ENCODE results near the gene ATP8A2. TPM values are rescaled to one million over a fixed set of nuclear protein-coding genes. Genes with fewer than 3 reads are reported as not detected.

Gene ATP8A2
- total and polyA plus RNA-seq, 9 of the 15 experiments (the other 6 are each of a cell fraction or from before 2014, with no cell fraction given): under 0.01 to 0.33 (median 0.06) TPM; not detected in 4

DNA sequence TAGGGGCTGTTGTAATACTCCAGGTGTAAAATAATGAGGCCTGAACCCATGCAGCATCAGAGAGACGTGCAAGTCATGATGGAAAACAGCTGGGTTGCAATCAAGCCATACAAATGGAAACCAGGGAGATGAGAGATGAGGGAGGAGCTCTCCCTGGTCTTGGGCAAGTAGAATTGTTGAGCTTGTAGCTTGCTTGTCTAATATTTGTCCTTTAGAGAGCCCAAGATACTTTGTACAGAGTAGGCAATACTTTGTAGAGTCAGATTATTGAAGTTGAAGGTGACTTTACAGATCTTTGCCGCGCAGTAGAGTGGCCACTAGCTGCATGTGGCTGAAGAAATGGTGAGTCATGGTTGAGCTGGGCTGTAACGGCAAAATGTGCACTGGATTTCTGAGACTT is 8.3 kb downstream of the ATP8A2 start (continued):
- TF ChIP-seq, protein P1, sequence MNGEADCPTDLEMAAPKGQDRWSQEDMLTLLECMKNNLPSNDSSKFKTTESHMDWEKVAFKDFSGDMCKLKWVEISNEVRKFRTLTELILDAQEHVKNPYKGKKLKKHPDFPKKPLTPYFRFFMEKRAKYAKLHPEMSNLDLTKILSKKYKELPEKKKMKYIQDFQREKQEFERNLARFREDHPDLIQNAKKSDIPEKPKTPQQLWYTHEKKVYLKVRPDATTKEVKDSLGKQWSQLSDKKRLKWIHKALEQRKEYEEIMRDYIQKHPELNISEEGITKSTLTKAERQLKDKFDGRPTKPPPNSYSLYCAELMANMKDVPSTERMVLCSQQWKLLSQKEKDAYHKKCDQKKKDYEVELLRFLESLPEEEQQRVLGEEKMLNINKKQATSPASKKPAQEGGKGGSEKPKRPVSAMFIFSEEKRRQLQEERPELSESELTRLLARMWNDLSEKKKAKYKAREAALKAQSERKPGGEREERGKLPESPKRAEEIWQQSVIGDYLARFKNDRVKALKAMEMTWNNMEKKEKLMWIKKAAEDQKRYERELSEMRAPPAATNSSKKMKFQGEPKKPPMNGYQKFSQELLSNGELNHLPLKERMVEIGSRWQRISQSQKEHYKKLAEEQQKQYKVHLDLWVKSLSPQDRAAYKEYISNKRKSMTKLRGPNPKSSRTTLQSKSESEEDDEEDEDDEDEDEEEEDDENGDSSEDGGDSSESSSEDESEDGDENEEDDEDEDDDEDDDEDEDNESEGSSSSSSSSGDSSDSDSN (IDR thresholded peaks at IDR 0.05; ENCODE audit: borderline replicate concordance in 1 of 2, low read depth in 2 of 2, low read length in 2 of 2): no peak
- TF ChIP-seq CBX1 (IDR thresholded peaks at IDR 0.05; ENCODE audit: low read depth): no peak
- no peak for TF ChIP-seq SREBF1 (IDR thresholded peaks at IDR 0.05; ENCODE audit: borderline replicate concordance, low read depth, low read length)
- TF ChIP-seq, protein P2, sequence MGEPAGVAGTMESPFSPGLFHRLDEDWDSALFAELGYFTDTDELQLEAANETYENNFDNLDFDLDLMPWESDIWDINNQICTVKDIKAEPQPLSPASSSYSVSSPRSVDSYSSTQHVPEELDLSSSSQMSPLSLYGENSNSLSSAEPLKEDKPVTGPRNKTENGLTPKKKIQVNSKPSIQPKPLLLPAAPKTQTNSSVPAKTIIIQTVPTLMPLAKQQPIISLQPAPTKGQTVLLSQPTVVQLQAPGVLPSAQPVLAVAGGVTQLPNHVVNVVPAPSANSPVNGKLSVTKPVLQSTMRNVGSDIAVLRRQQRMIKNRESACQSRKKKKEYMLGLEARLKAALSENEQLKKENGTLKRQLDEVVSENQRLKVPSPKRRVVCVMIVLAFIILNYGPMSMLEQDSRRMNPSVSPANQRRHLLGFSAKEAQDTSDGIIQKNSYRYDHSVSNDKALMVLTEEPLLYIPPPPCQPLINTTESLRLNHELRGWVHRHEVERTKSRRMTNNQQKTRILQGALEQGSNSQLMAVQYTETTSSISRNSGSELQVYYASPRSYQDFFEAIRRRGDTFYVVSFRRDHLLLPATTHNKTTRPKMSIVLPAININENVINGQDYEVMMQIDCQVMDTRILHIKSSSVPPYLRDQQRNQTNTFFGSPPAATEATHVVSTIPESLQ (CRISPR knock-in tag; IDR thresholded peaks at IDR 0.05): no peak
- no peak for TF ChIP-seq MYNN (IDR thresholded peaks at IDR 0.05)
- no peak for TF ChIP-seq MYNN (CRISPR knock-in tag; IDR thresholded peaks at IDR 0.05)
- TF ChIP-seq NFRKB (IDR thresholded peaks at IDR 0.05; ENCODE audit: low read depth): 0 out of 2 replicates have a peak, but pooled peaks have one; percentile 49
- TF ChIP-seq ZKSCAN1 (IDR thresholded peaks at IDR 0.05; ENCODE audit: low read depth, low read length): no peak
- TF ChIP-seq EP400 (IDR thresholded peaks at IDR 0.05): peak; percentile 71
- TF ChIP-seq FOXA1 (IDR thresholded peaks at IDR 0.05; ENCODE audit: borderline replicate concordance): no peak
- no peak for TF ChIP-seq ILF3 (IDR thresholded peaks at IDR 0.05; ENCODE audit: borderline replicate concordance)
- TF ChIP-seq HLTF (IDR thresholded peaks at IDR 0.05): no peak
- TF ChIP-seq, protein P3, sequence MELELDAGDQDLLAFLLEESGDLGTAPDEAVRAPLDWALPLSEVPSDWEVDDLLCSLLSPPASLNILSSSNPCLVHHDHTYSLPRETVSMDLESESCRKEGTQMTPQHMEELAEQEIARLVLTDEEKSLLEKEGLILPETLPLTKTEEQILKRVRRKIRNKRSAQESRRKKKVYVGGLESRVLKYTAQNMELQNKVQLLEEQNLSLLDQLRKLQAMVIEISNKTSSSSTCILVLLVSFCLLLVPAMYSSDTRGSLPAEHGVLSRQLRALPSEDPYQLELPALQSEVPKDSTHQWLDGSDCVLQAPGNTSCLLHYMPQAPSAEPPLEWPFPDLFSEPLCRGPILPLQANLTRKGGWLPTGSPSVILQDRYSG (tag; conservative IDR thresholded peaks at IDR 0.05; ENCODE audit: low read depth): peak; percentile 91
- peak; percentile 51; the same call in 1 of the 2 replicates for TF ChIP-seq TAF7 (tag; IDR thresholded peaks at IDR 0.05)
- no peak for TF ChIP-seq PTTG1 (tag; IDR thresholded peaks at IDR 0.05; ENCODE audit: low read depth)
- TF ChIP-seq BRF1 (IDR thresholded peaks at IDR 0.05; ENCODE audit: borderline replicate concordance, extremely low read depth, insufficient read length): no peak
- no peak for TF ChIP-seq ARHGAP35 (IDR thresholded peaks at IDR 0.05; ENCODE audit: partially characterized antibody)
- TF ChIP-seq ZNF3 (CRISPR knock-in tag; IDR thresholded peaks at IDR 0.05): no peak
- TF ChIP-seq ZNF347 (CRISPR knock-in tag; IDR thresholded peaks at IDR 0.05; ENCODE audit: low read depth): no peak
- TF ChIP-seq ZZZ3 (IDR thresholded peaks at IDR 0.05): no peak
- peak; percentile 79 for TF ChIP-seq MAFK (IDR thresholded peaks at IDR 0.05; ENCODE audit: low read length)
- TF ChIP-seq, protein P4, sequence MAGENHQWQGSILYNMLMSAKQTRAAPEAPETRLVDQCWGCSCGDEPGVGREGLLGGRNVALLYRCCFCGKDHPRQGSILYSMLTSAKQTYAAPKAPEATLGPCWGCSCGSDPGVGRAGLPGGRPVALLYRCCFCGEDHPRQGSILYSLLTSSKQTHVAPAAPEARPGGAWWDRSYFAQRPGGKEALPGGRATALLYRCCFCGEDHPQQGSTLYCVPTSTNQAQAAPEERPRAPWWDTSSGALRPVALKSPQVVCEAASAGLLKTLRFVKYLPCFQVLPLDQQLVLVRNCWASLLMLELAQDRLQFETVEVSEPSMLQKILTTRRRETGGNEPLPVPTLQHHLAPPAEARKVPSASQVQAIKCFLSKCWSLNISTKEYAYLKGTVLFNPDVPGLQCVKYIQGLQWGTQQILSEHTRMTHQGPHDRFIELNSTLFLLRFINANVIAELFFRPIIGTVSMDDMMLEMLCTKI (IDR thresholded peaks at IDR 0.05; ENCODE audit: partially characterized antibody): no peak
- peak; percentile 94 for TF ChIP-seq MAFG (tag; conservative IDR thresholded peaks at IDR 0.05)
- no peak for TF ChIP-seq PML (IDR thresholded peaks at IDR 0.05; ENCODE audit: low read length)
- no peak for TF ChIP-seq ZNF561 (CRISPR knock-in tag; conservative IDR thresholded peaks at IDR 0.05)

Data from K562 (cell line).